Tongue (tissue), 2 donors: ENCODE results near the gene DIAPH1. TPM values are rescaled to one million over a fixed set of nuclear protein-coding genes. Genes with fewer than 3 reads are reported as not detected.

Experiments used
- DNase-seq: peaks from one replicate; pipeline ENCODE4 v3.0.0-alpha.2; 2015
- total RNA-seq: library from RNA; depleted of rRNA; stranded (reverse); fragments of >200 nt; gene quantifications from one replicate; pipeline ENCODE4 v1.2.3, GENCODE V29; 2014

The DIAPH1 gene
- total RNA-seq, 1 donor from 2014 or later = 33.2 TPM

- DNase-seq = no peak
These were observed 98.9 kb downstream of the DIAPH1 start for GRCh38 chr5:141519605-141520565.

DNA sequence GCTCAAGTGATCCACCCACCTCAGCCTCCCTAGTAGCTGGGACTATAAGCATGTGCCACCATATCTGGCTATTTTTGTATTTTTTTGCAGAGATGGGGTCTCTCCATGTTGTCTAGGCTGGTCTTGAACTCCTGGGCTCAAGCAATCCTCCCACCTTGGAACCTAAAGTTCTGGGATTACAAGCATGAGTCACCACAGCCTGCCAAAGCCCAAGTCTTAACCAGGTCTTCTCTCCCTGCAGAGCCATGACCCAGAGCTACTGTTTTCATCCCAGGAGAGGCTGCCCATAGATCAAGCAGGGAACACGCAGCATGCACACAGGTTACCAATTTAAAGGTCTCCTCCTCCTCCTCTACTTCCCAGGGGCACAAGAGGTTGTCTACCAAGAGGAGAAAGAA lies 100.2 kb downstream of the DIAPH1 start:
- DNase-seq = no peak

GRCh38 chr5:141517880-141518617 lies 100.8 kb downstream of the DIAPH1 start:
- peak; percentile 80 for DNase-seq

- DNase-seq = no peak
These were observed 101.5 kb downstream of the DIAPH1 start for GRCh38 chr5:141517312-141517711.

DNA sequence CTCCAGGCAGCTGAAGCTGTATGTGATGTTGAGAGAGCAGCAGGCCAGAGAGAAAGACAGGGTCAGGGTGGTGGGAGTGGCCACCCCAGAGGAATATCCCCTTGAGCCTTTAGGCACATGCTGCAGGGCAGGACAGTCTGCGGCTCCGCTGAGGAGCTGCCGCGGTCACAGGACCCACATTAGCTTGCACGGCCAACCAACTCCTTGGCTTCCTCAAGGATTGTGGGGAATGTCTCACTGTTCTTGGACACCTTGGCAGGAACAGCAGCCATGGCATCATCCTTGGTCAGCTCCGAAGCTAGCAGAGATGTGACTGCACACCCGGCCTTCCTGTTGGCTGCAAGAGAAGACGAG lies 102.2 kb downstream of the DIAPH1 start:
- peak; percentile 28 for DNase-seq

DNA sequence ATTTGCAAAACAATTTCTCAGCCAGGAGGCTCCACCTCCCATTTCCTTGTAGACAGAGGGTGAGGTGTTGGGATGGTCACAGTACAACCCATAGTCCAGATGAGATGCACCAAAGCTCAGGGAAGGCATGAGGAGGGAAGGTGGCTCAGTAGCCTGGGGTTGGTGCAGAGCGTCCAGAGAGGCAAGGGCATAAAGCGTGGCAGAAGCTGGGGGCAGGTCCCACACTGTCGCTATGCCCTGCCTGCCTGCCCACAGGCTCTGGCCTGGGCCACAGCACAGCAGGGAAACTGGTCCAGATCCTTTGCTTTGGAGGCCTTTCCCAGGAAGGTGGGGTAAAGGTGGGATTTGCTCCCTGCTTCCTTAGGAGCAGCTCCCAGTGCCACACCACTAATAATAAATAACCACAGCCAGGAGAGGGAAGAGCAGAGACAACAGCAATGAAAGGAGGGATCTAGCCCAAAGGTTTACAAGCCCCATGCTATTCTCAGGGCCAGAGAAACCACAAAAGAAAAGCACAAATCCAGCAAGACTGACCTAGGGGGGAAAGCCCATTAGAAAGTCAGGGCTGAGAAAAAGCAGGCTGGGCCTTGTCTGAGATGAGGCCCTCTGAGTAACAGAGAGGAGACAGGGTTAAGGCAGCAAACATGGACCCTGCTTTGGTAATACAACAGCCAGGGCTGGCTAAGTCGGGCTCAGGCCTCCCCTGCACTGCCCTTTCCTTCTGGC lies 102.7 kb downstream of the DIAPH1 start:
- DNase-seq = no peak

DNA sequence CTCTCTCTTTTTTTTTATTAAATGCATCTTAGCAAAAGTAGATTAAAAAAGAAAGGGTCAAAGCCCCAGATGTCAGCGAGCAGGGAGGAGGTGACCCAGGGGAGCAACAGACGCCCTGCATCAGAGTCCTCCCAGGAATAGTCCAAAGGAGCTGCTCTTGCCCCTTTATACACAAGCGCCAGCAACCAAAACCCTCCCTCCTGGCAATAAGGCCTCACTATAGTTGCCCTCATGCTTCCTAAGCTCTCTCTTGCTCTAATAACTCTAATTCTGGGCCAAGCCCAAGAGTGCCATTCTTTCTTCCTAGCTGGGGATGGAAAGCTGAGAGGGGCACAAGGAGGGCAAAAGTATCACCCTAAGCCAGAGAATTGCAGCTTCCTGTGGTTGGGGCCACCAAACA lies 103.7 kb downstream of the DIAPH1 start:
- DNase-seq = peak; percentile 10

- no peak for DNase-seq
These were observed 104.3 kb downstream of the DIAPH1 start for GRCh38 chr5:141514330-141515133.

DNA sequence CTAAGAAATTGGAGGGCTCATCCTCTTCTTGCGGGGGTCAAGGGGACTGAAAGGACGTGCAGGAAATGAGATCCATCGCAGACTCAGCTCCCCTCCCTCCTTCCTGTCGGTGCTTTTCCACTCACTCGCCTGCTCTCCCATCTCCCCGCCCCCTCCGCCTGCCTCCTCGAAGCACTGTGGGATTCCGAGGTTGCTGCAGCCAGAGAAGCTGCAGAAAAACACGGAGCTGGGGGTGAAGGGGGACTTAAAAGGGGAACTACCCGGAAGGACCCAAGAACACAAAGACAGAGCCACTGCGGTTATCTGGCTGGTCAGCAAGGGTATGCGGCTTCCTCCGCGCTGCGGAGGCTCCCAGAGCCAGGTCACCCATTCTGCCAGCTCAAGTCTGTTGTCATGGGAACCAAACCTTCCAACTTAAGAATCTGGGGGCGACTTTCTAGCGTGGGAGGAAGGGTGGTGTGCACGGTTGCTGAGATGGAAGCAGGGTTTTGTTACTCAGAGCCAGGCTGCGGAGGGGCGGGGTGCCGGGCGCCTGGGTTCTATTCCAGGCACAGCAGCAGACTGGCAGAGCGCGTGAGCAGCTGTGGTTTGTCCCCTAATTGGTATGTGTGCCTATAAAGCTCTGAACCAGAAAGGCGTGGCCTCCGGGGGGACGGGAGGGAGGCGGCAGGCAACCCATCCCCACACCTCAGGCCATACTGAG lies 105.0 kb downstream of the DIAPH1 start:
- peak; percentile 94 for DNase-seq

DNA sequence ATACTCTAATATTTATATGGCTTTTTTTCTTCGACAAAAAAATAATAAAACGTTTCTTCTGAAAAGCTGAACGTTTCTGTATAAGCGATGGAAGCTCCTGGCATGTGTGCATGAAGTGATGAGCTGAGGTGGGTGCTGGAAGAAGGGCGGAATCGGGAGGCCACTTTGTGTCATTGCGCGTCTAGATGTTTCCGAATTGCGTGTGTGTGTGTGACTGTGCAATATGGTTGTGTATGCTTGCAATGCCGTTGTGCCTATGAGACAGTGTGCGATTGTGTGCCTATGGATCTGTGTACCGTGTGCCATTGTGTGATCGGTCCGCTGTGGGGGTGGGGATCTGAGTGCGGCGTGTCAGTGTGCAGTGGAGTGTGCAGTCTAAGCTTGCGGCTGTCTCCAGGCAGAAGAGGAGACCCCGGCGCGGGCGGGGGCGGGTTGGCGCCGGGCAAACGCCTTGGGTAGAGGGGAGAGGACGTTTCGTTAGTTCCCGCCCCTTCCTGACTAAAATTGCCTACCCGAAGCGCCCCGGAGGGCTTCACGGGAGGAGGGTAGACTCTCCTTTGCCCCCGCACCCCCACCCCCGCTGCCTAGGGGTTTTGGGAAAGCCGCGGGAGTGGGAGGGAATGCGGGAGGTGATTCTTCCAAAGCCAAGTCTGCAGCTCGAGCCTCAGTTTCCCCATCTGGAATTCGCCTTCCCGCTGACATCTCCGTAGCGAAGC lies 105.7 kb downstream of the DIAPH1 start:
- peak; percentile 76 for DNase-seq

GRCh38 chr5:141512390-141512910 lies 106.3 kb downstream of the DIAPH1 start:
- peak; percentile 87 for DNase-seq

- no peak for DNase-seq
These were observed 107.0 kb downstream of the DIAPH1 start for GRCh38 chr5:141511771-141512325.

- DNase-seq = no peak
These were observed 107.8 kb downstream of the DIAPH1 start for GRCh38 chr5:141510850-141511601.

GRCh38 chr5:141510160-141510559 lies 108.6 kb downstream of the DIAPH1 start:
- DNase-seq = no peak

DNA sequence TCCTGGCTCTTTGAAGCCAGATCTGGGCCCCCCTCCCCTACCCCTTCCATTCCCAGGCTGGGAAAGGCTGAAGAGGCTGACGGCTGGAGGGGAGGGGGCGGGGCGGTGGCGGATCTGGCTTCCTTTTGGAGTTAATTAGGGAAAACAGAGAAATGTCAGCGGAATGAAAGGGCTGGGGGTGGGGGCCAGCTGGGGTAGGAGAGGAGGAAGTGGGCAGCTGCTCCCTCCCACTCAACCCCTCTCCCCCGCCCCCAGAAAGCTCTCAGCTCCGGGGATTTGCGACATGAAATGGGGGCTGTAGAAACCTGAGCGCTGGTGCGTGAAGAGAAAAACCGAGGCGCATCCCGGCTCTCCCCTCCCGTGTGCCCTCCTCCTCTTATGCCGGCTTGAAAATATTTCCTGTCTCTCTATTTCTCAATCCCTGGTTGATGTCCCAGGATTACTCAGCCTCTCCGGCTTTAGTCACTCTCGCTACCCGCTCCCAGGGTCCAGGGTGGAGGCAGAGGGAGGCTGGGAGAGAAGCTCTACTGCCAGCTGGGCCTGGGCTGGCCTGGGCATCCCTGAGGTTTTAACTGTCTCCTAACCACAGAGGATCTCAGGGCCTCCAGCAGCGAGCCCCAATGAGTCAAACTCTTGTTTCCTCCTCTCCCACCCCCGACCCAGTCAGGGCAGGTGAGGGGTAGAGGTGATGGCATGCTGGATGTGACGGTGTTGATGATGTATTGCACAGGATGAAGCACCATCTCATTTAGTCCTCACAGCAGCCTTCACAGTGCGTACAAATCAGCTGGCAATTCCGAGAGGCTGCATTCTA lies 109.8 kb downstream of the DIAPH1 start:
- DNase-seq = peak; percentile 87

- DNase-seq = no peak
These were observed 110.4 kb downstream of the DIAPH1 start for GRCh38 chr5:141508440-141508797.

GRCh38 chr5:141507387-141508091 lies 111.3 kb downstream of the DIAPH1 start:
- DNase-seq = peak; percentile 79
